HG03565 (cell line): ENCODE data around the gene PLXDC1.
"Not testable (repeated sequence)": the region's sequence is repeated elsewhere in the genome, so short reads cannot be mapped to it uniquely, and the experiment has no call there.

Source experiments
- ATAC-seq: cut with Tn5 transposase; IDR thresholded peaks from one replicate; pipeline ENCODE4 v1.9.1; 2021; ENCODE audit warnings: mild to moderate bottlenecking, moderate library complexity; ENCODE audit not compliant: unreplicated experiment

The PLXDC1 gene

GRCh38 chr17:39071573-39071972 is 79.9 kb downstream of the PLXDC1 start:
- no peak for ATAC-seq

GRCh38 chr17:39069114-39069756 is 82.2 kb downstream of the PLXDC1 start:
- ATAC-seq = no peak

GRCh38 chr17:39064819-39065218 is 86.6 kb downstream of the PLXDC1 start:
- ATAC-seq = no peak

GRCh38 chr17:39064374-39064773 is 87.1 kb downstream of the PLXDC1 start:
- no peak for ATAC-seq

- no peak for ATAC-seq
Measured at GRCh38 chr17:39063681-39064069, 87.8 kb downstream of the PLXDC1 start.

- no peak for ATAC-seq
Measured at GRCh38 chr17:39062846-39063680, 88.4 kb downstream of the PLXDC1 start.

- ATAC-seq = no peak
Measured at GRCh38 chr17:39058524-39058923, 92.9 kb downstream of the PLXDC1 start.

GRCh38 chr17:39057701-39058206 is 93.7 kb downstream of the PLXDC1 start:
- no peak for ATAC-seq

GRCh38 chr17:39054111-39054645 is 97.3 kb downstream of the PLXDC1 start:
- no peak for ATAC-seq

GRCh38 chr17:39052423-39052822 is 99.0 kb downstream of the PLXDC1 start:
- ATAC-seq = not testable (repeated sequence)

GRCh38 chr17:39051001-39051585 is 100.3 kb downstream of the PLXDC1 start:
- ATAC-seq = no peak

- ATAC-seq = no peak
Measured at GRCh38 chr17:39045948-39046679, 105.3 kb downstream of the PLXDC1 start.

- ATAC-seq = no peak
Measured at GRCh38 chr17:39036009-39036408, 115.4 kb downstream of the PLXDC1 start.

- not testable (repeated sequence) for ATAC-seq
Measured at GRCh38 chr17:39035578-39035977, 115.9 kb downstream of the PLXDC1 start.

- ATAC-seq = no peak
Measured at GRCh38 chr17:39028690-39029089, 122.7 kb downstream of the PLXDC1 start.

- ATAC-seq = no peak
Measured at GRCh38 chr17:39027455-39028035, 123.9 kb downstream of the PLXDC1 start.

- no peak for ATAC-seq
Measured at GRCh38 chr17:39026980-39027451, 124.4 kb downstream of the PLXDC1 start.

- ATAC-seq = not testable (repeated sequence)
Measured at GRCh38 chr17:39026346-39026745, 125.1 kb downstream of the PLXDC1 start.

GRCh38 chr17:39022924-39023323 is 128.5 kb downstream of the PLXDC1 start:
- no peak for ATAC-seq

- not testable (repeated sequence) for ATAC-seq
Measured at GRCh38 chr17:39020037-39020436, 131.4 kb downstream of the PLXDC1 start.
